K562 (cell line): Measurements from ENCODE around the gene ST7. TPM values are rescaled to one million over a fixed set of nuclear protein-coding genes. Genes with fewer than 3 reads are reported as not detected.

Experiments
- polyA plus RNA-seq, 8 experiments: library from polyadenylated mRNA; depleted of rRNA in 4 of 8; stranded (reverse) in 5 of 8; unstranded in 3 of 8; fragments of >200 nt; fragmentation: Nextera tagmentation in 2 of 8; fragmentation: Illumina TruSeq in 1 of 8; extraction: Ambion mirVana in 2 of 8; extraction: Trizol in 1 of 8; gene quantifications; 2 replicates each; pipeline versions ENCODE4 v1.2.1 to v1.2.3, GENCODE V29; 2011 to 2014; ENCODE audit warnings: inconsistent platforms in 1 of 8, missing spikeins in 1 of 8
- total RNA-seq, 7 experiments: library from RNA; depleted of rRNA in 6 of 7; stranded (reverse); fragments of >200 nt in 6 of 7; fragmentation: Illumina TruSeq in 2 of 7; extraction: Trizol in 2 of 7; gene quantifications; 2 replicates each; pipeline versions ENCODE4 v1.2.1 to v1.2.3, GENCODE V29; 2011 to 2021; ENCODE audit warnings: low replicate concordance in 1 of 7
- TF ChIP-seq, protein P1 (sequence below): fragments of 200-600 bp; sonication (generic); IDR thresholded peaks from one replicate; pipeline ENCODE4 v1.6.1; 2012; ENCODE audit warnings: mild to moderate bottlenecking, low read depth, low read length, inconsistent platforms
- TF ChIP-seq, protein P2 (sequence below): sonication (generic); formaldehyde crosslinking; IDR thresholded peaks from 2 replicates; pipeline ENCODE4 v1.5.0; 2020; ENCODE audit warnings: missing genetic modification reagents

ST7 gene
- total and polyA plus RNA-seq, 9 of the 15 experiments (the other 6 are each of a cell fraction or from before 2014, with no cell fraction given) = 23.9 to 56.3 (median 36.9) TPM

DNA sequence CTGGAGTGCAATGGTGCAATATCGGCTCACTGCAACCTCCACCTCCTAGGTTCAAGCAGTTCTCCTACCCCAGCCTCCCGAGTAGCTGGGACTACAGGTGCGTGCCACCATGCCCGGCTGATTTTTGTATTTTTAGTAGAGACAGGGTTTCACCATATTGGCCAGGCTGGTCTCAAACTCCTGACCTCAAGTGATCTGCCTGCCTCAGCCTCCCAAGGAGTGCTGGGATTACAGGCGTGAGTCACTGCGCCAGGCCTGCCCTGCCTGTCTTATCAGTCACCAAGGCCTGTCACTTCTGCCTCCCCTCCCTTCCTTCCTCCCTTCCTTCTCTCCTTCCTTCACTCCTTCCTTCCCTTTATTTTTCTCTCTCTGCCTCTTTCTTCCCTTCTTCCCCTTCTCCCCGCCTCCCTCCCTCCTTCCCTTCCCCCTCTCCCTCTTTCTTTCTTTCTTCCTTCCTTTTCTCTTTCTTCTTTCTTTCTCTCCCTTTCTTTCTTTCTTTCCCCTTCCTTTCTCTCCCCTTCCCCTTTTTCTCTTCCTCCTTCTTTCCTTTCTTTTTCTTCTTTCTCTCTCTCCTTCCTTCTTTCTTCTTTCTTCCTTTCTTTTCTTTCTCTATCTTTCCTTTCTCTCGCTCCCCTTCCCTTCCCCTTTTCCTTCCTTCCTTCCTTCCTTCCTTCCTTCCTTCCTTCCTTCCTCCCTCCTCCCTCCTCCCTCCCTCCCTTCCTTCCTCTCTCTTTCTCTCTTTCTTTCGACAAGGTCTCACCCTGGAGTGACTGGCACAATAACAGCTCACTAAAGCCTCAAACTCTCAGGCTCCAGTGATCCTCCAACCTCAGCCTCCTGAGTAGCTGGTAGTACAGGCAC, 3.1 kb upstream of the ST7 start (continued):
- TF ChIP-seq, protein P1, sequence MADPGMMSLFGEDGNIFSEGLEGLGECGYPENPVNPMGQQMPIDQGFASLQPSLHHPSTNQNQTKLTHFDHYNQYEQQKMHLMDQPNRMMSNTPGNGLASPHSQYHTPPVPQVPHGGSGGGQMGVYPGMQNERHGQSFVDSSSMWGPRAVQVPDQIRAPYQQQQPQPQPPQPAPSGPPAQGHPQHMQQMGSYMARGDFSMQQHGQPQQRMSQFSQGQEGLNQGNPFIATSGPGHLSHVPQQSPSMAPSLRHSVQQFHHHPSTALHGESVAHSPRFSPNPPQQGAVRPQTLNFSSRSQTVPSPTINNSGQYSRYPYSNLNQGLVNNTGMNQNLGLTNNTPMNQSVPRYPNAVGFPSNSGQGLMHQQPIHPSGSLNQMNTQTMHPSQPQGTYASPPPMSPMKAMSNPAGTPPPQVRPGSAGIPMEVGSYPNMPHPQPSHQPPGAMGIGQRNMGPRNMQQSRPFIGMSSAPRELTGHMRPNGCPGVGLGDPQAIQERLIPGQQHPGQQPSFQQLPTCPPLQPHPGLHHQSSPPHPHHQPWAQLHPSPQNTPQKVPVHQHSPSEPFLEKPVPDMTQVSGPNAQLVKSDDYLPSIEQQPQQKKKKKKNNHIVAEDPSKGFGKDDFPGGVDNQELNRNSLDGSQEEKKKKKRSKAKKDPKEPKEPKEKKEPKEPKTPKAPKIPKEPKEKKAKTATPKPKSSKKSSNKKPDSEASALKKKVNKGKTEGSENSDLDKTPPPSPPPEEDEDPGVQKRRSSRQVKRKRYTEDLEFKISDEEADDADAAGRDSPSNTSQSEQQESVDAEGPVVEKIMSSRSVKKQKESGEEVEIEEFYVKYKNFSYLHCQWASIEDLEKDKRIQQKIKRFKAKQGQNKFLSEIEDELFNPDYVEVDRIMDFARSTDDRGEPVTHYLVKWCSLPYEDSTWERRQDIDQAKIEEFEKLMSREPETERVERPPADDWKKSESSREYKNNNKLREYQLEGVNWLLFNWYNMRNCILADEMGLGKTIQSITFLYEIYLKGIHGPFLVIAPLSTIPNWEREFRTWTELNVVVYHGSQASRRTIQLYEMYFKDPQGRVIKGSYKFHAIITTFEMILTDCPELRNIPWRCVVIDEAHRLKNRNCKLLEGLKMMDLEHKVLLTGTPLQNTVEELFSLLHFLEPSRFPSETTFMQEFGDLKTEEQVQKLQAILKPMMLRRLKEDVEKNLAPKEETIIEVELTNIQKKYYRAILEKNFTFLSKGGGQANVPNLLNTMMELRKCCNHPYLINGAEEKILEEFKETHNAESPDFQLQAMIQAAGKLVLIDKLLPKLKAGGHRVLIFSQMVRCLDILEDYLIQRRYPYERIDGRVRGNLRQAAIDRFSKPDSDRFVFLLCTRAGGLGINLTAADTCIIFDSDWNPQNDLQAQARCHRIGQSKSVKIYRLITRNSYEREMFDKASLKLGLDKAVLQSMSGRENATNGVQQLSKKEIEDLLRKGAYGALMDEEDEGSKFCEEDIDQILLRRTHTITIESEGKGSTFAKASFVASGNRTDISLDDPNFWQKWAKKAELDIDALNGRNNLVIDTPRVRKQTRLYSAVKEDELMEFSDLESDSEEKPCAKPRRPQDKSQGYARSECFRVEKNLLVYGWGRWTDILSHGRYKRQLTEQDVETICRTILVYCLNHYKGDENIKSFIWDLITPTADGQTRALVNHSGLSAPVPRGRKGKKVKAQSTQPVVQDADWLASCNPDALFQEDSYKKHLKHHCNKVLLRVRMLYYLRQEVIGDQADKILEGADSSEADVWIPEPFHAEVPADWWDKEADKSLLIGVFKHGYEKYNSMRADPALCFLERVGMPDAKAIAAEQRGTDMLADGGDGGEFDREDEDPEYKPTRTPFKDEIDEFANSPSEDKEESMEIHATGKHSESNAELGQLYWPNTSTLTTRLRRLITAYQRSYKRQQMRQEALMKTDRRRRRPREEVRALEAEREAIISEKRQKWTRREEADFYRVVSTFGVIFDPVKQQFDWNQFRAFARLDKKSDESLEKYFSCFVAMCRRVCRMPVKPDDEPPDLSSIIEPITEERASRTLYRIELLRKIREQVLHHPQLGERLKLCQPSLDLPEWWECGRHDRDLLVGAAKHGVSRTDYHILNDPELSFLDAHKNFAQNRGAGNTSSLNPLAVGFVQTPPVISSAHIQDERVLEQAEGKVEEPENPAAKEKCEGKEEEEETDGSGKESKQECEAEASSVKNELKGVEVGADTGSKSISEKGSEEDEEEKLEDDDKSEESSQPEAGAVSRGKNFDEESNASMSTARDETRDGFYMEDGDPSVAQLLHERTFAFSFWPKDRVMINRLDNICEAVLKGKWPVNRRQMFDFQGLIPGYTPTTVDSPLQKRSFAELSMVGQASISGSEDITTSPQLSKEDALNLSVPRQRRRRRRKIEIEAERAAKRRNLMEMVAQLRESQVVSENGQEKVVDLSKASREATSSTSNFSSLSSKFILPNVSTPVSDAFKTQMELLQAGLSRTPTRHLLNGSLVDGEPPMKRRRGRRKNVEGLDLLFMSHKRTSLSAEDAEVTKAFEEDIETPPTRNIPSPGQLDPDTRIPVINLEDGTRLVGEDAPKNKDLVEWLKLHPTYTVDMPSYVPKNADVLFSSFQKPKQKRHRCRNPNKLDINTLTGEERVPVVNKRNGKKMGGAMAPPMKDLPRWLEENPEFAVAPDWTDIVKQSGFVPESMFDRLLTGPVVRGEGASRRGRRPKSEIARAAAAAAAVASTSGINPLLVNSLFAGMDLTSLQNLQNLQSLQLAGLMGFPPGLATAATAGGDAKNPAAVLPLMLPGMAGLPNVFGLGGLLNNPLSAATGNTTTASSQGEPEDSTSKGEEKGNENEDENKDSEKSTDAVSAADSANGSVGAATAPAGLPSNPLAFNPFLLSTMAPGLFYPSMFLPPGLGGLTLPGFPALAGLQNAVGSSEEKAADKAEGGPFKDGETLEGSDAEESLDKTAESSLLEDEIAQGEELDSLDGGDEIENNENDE = no peak
- TF ChIP-seq, protein P2, sequence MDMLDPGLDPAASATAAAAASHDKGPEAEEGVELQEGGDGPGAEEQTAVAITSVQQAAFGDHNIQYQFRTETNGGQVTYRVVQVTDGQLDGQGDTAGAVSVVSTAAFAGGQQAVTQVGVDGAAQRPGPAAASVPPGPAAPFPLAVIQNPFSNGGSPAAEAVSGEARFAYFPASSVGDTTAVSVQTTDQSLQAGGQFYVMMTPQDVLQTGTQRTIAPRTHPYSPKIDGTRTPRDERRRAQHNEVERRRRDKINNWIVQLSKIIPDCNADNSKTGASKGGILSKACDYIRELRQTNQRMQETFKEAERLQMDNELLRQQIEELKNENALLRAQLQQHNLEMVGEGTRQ (CRISPR knock-in tag) = no peak
